ENCODE measurements around the gene CLASRP. TPM values are rescaled to one million over a fixed set of nuclear protein-coding genes. Genes with fewer than 3 reads are reported as not detected.

The CLASRP gene, protein sequence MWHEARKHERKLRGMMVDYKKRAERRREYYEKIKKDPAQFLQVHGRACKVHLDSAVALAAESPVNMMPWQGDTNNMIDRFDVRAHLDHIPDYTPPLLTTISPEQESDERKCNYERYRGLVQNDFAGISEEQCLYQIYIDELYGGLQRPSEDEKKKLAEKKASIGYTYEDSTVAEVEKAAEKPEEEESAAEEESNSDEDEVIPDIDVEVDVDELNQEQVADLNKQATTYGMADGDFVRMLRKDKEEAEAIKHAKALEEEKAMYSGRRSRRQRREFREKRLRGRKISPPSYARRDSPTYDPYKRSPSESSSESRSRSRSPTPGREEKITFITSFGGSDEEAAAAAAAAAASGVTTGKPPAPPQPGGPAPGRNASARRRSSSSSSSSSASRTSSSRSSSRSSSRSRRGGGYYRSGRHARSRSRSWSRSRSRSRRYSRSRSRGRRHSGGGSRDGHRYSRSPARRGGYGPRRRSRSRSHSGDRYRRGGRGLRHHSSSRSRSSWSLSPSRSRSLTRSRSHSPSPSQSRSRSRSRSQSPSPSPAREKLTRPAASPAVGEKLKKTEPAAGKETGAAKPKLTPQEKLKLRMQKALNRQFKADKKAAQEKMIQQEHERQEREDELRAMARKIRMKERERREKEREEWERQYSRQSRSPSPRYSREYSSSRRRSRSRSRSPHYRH
- total RNA-seq = 10 to 100 TPM; 67.1 to 90.3 TPM
- 82.3 TPM for polyA plus RNA-seq (2013, experiment 1 of 2)
- polyA plus RNA-seq (2013, experiment 2 of 2) = 65.2 TPM
- long read RNA-seq, experiment 1, partial matches to known transcripts = 4 of 8 reads
- long read RNA-seq, experiment 1, other reads (novel, unspliced or antisense) = 4 of 8 reads
- long read RNA-seq, experiment 2, partial matches to known transcripts = 3 of 25 reads
- long read RNA-seq, experiment 2, other reads (novel, unspliced or antisense) = 16 of 25 reads
- long read RNA-seq, experiment 3, transcript CLASRP-202 (21 exons, 2,213 nt) = minor isoform, 13 of 56 reads
- long read RNA-seq, experiment 3, transcript CLASRP-201 (21 exons, 2,234 nt) = major isoform, 18 of 56 reads
- long read RNA-seq, experiment 3, partial matches to known transcripts = 8 of 56 reads
- long read RNA-seq, experiment 3, other reads (novel, unspliced or antisense) = 16 of 56 reads
- long read RNA-seq, experiment 4, partial matches to known transcripts = 1 of 10 reads
- long read RNA-seq, experiment 4, other reads (novel, unspliced or antisense) = 5 of 10 reads

GRCh38 chr19:45038931-45039893 lies at the start of gene CLASRP:
TSS of gene CLASRP (plus strand) at chr19:45039045. CDS start at chr19:45040213, 1,168 bp downstream.
- Histone ChIP-seq H3K9ac (ENCODE audit: extremely low read depth, low read length, poor library complexity, severe bottlenecking) (peak within 1 kb of the TSS; percentile 87), H3K9me3 (ENCODE audit: control insufficient read depth, low read length) (no peaks in the 10 kb centered on the region), H3K27me3 (ENCODE audit: control insufficient read depth, insufficient read depth, low read length, poor library complexity, severe bottlenecking) (no peaks in the 10 kb centered on the region), H3K27ac (ENCODE audit: low read depth, low read length) (peak within 1 kb of the TSS; percentile 72), H3K36me3 (ENCODE audit: control insufficient read depth, insufficient read depth, low read length) (peaks cover 56% of the 10 kb centered on the region), H3K4me3 (ENCODE audit: low read length) (peak within 1 kb of the TSS; percentile 81), H3K4me1 (ENCODE audit: control insufficient read depth, insufficient read depth, low read length) (no peaks in the 10 kb centered on the region)
- Mint-ChIP-seq H3K36me3 (ENCODE audit: low read depth) (peaks cover 38% of the 10 kb centered on the region), H3K27ac (peak within 1 kb of the TSS; percentile 95), H3K9me3 (no peaks in the 10 kb centered on the region), H3K27me3 (ENCODE audit: insufficient read depth) (no peaks in the 10 kb centered on the region), H3K4me1 (peaks cover 8% of the 10 kb centered on the region), H3K4me3 (peak within 1 kb of the TSS; percentile 98)
- peak; percentile 94 for DNase-seq
- TF ChIP-seq CTCF (conservative IDR thresholded peaks at IDR 0.05) = no peak
- 3 to 18% methylated on average over 13 to 62 of the region's 62 CpGs for WGBS, 2 experiments (ENCODE audit: insufficient coverage in 1 of 2, insufficient read length in 1 of 2)

- Mint-ChIP-seq H3K9me3 (no peaks in the 10 kb centered on the region), H3K36me3 (ENCODE audit: low read depth) (peaks cover 47% of the 10 kb centered on the region), H3K4me3 (no peak overlapping the region), H3K27me3 (ENCODE audit: insufficient read depth) (no peaks in the 10 kb centered on the region), H3K27ac (no peak overlapping the region), H3K4me1 (no peaks in the 10 kb centered on the region)
- H3K4me1 ChIP-seq (ENCODE audit: control insufficient read depth, insufficient read depth, low read length) = no peaks in the 10 kb centered on the region
- H3K27ac ChIP-seq (ENCODE audit: low read depth, low read length) = no peak overlapping the region
- H3K36me3 ChIP-seq (ENCODE audit: control insufficient read depth, insufficient read depth, low read length) = peaks cover 26% of the 10 kb centered on the region
- no peak overlapping the region for H3K9ac ChIP-seq (ENCODE audit: extremely low read depth, low read length, poor library complexity, severe bottlenecking)
- TF ChIP-seq CTCF (conservative IDR thresholded peaks at IDR 0.05) = no peak
- DNase-seq = no peak
- 92 to 97% methylated on average over 6 to 14 of the region's 14 CpGs for WGBS, 2 experiments (ENCODE audit: insufficient coverage in 1 of 2, insufficient read length in 1 of 2)
- no peaks in the 10 kb centered on the region for H3K27me3 ChIP-seq (ENCODE audit: control insufficient read depth, insufficient read depth, low read length, poor library complexity, severe bottlenecking)
- no peaks in the 10 kb centered on the region for H3K9me3 ChIP-seq (ENCODE audit: control insufficient read depth, low read length)
- H3K4me3 ChIP-seq (ENCODE audit: low read length) = no peak overlapping the region
Measured at GRCh38 chr19:44990459-44990858, 48.4 kb upstream of the CLASRP start.

Data from endodermal cell (in vitro differentiated cells).